ENCODE data around the gene NCOA1.

Gene NCOA1

GRCh38 chr2:24651643-24652003 is 160.6 kb downstream of the NCOA1 start:
- no peak for DNase-seq (ENCODE audit: extremely low read depth, low read depth)
- H3K4me3 ChIP-seq (replicated peaks; ENCODE audit: low read depth, low read length), result no peak overlapping the region
- TF ChIP-seq, protein P1, sequence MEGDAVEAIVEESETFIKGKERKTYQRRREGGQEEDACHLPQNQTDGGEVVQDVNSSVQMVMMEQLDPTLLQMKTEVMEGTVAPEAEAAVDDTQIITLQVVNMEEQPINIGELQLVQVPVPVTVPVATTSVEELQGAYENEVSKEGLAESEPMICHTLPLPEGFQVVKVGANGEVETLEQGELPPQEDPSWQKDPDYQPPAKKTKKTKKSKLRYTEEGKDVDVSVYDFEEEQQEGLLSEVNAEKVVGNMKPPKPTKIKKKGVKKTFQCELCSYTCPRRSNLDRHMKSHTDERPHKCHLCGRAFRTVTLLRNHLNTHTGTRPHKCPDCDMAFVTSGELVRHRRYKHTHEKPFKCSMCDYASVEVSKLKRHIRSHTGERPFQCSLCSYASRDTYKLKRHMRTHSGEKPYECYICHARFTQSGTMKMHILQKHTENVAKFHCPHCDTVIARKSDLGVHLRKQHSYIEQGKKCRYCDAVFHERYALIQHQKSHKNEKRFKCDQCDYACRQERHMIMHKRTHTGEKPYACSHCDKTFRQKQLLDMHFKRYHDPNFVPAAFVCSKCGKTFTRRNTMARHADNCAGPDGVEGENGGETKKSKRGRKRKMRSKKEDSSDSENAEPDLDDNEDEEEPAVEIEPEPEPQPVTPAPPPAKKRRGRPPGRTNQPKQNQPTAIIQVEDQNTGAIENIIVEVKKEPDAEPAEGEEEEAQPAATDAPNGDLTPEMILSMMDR (IDR thresholded peaks at IDR 0.05; ENCODE audit: low read depth, low read length, missing control alignments), result no peak

GRCh38 chr2:24652265-24653182 is 161.5 kb downstream of the NCOA1 start:
- no peak overlapping the region for H3K4me3 ChIP-seq (replicated peaks; ENCODE audit: low read depth, low read length)
- TF ChIP-seq, protein P1 (IDR thresholded peaks at IDR 0.05; ENCODE audit: low read depth, low read length, missing control alignments), result no peak
- DNase-seq (ENCODE audit: extremely low read depth, low read depth), result no peak

DNA sequence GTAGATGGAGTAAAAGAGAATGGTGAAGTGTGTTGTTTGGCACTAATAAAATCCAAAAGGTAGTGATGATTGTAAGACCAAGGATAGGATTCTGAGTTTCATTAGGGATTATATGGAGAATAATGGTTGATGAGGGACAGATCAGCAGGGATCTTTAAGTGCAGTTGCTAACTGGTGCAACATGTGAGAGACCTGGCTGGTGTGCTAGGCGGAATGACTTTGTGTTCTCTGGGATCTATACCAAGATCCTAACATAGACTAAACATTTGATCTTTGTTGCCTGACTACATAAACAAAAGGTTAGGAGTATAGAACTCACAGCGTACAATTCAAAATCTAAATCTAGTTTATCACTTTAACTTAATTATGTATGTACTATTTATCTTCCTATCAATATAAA is 166.8 kb downstream of the NCOA1 start:
- DNase-seq (ENCODE audit: extremely low read depth, low read depth), result no peak
- H3K4me3 ChIP-seq (replicated peaks; ENCODE audit: low read depth, low read length), result no peak overlapping the region
- TF ChIP-seq, protein P1 (IDR thresholded peaks at IDR 0.05; ENCODE audit: low read depth, low read length, missing control alignments), result no peak

GRCh38 chr2:24658531-24659202 is 167.6 kb downstream of the NCOA1 start:
- H3K4me3 ChIP-seq (replicated peaks; ENCODE audit: low read depth, low read length), result no peak overlapping the region
- no peak for DNase-seq (ENCODE audit: extremely low read depth, low read depth)
- TF ChIP-seq, protein P1 (IDR thresholded peaks at IDR 0.05; ENCODE audit: low read depth, low read length, missing control alignments), result no peak

GRCh38 chr2:24659862-24660261 is 168.8 kb downstream of the NCOA1 start:
- TF ChIP-seq, protein P1 (IDR thresholded peaks at IDR 0.05; ENCODE audit: low read depth, low read length, missing control alignments), result no peak
- DNase-seq (ENCODE audit: extremely low read depth, low read depth), result no peak
- H3K4me3 ChIP-seq (replicated peaks; ENCODE audit: low read depth, low read length), result no peak overlapping the region

- DNase-seq (ENCODE audit: extremely low read depth, low read depth), result no peak
- TF ChIP-seq, protein P1 (IDR thresholded peaks at IDR 0.05; ENCODE audit: low read depth, low read length, missing control alignments), result no peak
- H3K4me3 ChIP-seq (replicated peaks; ENCODE audit: low read depth, low read length), result no peak overlapping the region
These were observed 176.5 kb downstream of the NCOA1 start for GRCh38 chr2:24667542-24667941.
